ENCODE data around the gene SRXN1. TPM values are rescaled to one million over a fixed set of nuclear protein-coding genes. Genes with fewer than 3 reads are reported as not detected.

The SRXN1 gene
- total RNA-seq, 4 donors from 2014 or later = 12.2 to 27.8 (median 15.3) TPM

DNA sequence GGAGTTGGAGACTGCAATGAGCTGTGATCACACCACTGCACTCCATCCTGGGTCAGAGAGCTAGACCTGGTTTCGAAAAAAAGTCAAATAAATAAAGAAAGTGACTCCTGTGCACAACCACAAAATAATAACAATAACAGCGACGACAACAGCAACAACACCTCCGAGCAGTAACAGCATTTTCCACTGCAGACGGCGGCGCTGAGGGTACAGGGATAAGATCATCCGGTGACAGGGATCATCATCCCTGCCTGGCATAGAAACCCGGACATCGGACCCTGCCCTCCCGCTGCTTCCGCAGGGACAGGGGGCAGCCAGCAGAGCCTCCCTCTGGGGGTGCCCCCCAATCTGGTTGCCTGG, 11.5 kb downstream of the SRXN1 start:
- 31 to 32% methylated on average over 10 to 12 of the region's 12 CpGs for WGBS, 2 donors
- intact Hi-C loops (cut with DNase I; ENCODE audit: low total_unique reads) = loop anchor here (10.0 kb wide), 1 partner anchor 77 kb away; no protein-coding TSS in a partner anchor
- no peak overlapping the region for H3K4me3 ChIP-seq (ENCODE audit: low read depth, poor library complexity, severe bottlenecking)
- TF ChIP-seq POLR2A (IDR thresholded peaks at IDR 0.05) = no peak
- TF ChIP-seq, protein P1, sequence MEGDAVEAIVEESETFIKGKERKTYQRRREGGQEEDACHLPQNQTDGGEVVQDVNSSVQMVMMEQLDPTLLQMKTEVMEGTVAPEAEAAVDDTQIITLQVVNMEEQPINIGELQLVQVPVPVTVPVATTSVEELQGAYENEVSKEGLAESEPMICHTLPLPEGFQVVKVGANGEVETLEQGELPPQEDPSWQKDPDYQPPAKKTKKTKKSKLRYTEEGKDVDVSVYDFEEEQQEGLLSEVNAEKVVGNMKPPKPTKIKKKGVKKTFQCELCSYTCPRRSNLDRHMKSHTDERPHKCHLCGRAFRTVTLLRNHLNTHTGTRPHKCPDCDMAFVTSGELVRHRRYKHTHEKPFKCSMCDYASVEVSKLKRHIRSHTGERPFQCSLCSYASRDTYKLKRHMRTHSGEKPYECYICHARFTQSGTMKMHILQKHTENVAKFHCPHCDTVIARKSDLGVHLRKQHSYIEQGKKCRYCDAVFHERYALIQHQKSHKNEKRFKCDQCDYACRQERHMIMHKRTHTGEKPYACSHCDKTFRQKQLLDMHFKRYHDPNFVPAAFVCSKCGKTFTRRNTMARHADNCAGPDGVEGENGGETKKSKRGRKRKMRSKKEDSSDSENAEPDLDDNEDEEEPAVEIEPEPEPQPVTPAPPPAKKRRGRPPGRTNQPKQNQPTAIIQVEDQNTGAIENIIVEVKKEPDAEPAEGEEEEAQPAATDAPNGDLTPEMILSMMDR (IDR thresholded peaks at IDR 0.05) = peak in 1 of 3 donors; percentile 13
- no peak for DNase-seq (ENCODE audit: low spot score in 2 of 2)

DNA sequence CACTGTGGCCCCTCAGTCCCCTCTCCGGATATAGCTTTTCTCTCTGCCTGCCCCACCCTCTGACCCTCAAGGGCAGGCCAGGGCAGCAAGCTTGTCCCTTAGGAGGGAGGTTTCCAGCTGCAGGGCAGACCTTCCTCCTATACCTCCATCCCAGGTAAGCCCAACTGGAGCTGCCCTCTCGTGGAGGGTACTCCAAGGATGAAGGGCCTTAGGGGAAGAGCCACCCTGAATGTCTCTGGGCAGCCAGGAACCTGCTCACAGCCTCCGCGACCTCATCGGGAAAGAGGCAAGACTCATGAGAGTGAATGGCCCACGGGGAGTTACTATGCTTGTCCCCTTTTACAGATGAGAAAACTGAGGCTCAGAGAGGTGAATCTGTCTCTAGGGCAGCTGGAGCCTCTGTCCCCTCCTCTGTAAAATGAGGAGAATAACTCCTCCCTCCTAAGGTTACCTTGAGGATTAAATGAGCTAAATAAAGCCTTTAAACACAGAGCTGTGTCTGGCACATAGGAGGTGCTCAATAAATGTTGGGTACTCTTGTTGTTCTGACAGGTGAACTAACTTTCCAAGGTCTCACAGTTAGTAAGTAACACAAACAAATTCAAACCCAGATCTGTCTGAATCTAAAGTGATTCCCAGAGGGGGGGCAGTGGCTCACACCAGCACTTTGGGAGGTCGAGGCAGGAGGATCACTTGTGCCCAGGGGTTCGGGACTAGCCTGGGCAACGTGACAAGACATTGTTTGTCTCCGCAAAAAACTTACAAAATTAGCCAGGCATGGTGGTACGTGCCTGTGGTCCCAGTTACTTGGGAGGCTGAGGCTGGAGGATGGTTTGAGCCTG, 12.1 kb downstream of the SRXN1 start:
- DNase-seq (ENCODE audit: low spot score in 2 of 2) = no peak
- no peak overlapping the region for H3K4me3 ChIP-seq (ENCODE audit: low read depth, poor library complexity, severe bottlenecking)
- intact Hi-C loops (cut with DNase I; ENCODE audit: low total_unique reads) = loop anchor here (10.0 kb wide), 1 partner anchor 76 kb away; no protein-coding TSS in a partner anchor
- whole genome bisulfite sequencing, 2 donors = 45 to 53% methylated on average over 11 of the region's 11 CpGs
- TF ChIP-seq, protein P1 (IDR thresholded peaks at IDR 0.05) = no peak
- TF ChIP-seq POLR2A (IDR thresholded peaks at IDR 0.05) = no peak

DNA sequence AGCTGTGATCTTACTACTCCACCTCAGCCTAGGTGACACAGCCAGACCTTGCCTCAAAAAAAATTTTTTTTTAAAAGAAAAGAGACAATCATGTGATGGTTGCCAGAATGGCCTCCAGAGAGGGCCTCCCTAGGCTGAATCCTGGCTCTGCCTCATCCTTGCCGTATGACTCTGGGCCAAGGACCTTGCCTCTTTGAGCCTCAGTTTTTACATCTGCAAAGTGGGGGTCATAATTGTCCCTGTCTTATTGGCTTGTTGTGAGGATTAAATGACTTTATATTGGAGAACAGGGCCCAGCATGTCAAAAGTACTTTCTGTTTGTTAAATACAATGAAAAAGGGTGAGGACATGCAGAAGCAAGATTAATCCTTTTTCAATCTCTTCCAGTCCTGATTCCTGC, 14.4 kb downstream of the SRXN1 start:
- no peak overlapping the region for H3K4me3 ChIP-seq (ENCODE audit: low read depth, poor library complexity, severe bottlenecking)
- intact Hi-C loops (cut with DNase I; ENCODE audit: low total_unique reads) = no loop called here
- 55 to 62% methylated on average over 1 of the region's 1 CpG for WGBS, 2 donors
- DNase-seq (ENCODE audit: low spot score in 2 of 2) = no peak
- TF ChIP-seq POLR2A (IDR thresholded peaks at IDR 0.05) = no peak
- TF ChIP-seq, protein P1 (IDR thresholded peaks at IDR 0.05) = no peak

DNA sequence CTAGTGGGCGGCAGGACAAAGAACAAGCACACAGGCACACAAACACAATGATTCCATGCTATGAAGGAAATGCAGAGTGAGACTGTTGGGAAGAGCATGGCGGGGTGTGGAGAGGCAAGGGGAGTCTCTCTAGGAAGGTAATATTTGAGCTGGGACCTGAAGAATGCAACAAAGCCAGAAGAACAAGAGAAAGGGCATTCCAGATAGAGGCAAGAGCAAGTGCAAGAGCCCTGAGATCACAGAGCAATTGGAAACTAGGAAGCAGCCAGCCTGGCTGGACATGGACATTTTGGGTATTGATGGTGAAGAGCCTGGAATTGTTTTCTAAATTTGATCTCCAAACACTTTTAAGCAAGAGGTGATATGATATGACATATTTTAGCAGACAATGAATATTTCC, 15.4 kb downstream of the SRXN1 start:
- intact Hi-C loops (cut with DNase I; ENCODE audit: low total_unique reads) = no loop called here
- TF ChIP-seq, protein P1 (IDR thresholded peaks at IDR 0.05) = no peak
- no peak for TF ChIP-seq POLR2A (IDR thresholded peaks at IDR 0.05)
- no peak for DNase-seq (ENCODE audit: low spot score in 2 of 2)
- 77 to 78% methylated on average over 2 of the region's 2 CpGs for WGBS, 2 donors
- no peak overlapping the region for H3K4me3 ChIP-seq (ENCODE audit: low read depth, poor library complexity, severe bottlenecking)

DNA sequence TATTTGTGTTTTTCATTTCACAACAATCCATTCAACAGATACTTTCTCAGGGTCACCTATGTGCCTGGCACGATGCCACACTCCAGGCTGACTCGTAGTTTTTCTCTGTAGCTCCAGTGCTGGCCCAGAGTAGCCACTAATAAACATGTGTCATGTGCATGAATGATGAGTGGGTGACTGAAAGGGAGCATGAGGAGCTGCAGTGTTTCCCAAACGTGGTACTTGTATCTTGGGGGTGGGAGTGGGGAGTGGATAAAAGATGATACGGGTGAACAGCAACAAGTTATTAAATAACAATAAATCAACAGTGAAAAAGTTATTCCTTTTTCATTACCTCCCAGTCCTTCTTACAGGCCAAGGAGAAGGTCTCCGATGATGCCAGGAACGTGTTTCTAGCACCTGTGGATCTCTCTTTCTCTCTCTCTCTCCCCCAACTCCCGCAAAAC, 17.1 kb downstream of the SRXN1 start:
- TF ChIP-seq POLR2A (IDR thresholded peaks at IDR 0.05) = no peak
- TF ChIP-seq, protein P1 (IDR thresholded peaks at IDR 0.05) = no peak
- WGBS, 2 donors = 44 to 45% methylated on average over 7 of the region's 7 CpGs
- intact Hi-C loops (cut with DNase I; ENCODE audit: low total_unique reads) = loop anchor here (1.0 kb wide), 1 partner anchor 24 kb away; no protein-coding TSS in a partner anchor
- DNase-seq (ENCODE audit: low spot score in 2 of 2) = no peak
- H3K4me3 ChIP-seq (ENCODE audit: low read depth, poor library complexity, severe bottlenecking) = no peak overlapping the region
